ENCODE results near the gene CFAP46. TPM values are rescaled to one million over a fixed set of nuclear protein-coding genes. Genes with fewer than 3 reads are reported as not detected.

CFAP46 gene
- total and polyA plus RNA-seq, 2 of the 8 experiments (the other 6 are each of a cell fraction or from before 2014, with no cell fraction given), result 2.6 to 4.8 TPM

- TF ChIP-seq EP300 (IDR thresholded peaks at IDR 0.05; ENCODE audit: borderline replicate concordance in 1 of 2, low read depth in 2 of 2, low read length in 2 of 2) (no peak), NANOG (IDR thresholded peaks at IDR 0.05; ENCODE audit: insufficient read depth, low read depth, low read length, poor library complexity, severe bottlenecking) (no peak)
Measured at GRCh38 chr10:132899751-132900065, 42.7 kb downstream of the CFAP46 start (continued).
